ENCODE data around the gene IL17B.

IL17B gene

DNA sequence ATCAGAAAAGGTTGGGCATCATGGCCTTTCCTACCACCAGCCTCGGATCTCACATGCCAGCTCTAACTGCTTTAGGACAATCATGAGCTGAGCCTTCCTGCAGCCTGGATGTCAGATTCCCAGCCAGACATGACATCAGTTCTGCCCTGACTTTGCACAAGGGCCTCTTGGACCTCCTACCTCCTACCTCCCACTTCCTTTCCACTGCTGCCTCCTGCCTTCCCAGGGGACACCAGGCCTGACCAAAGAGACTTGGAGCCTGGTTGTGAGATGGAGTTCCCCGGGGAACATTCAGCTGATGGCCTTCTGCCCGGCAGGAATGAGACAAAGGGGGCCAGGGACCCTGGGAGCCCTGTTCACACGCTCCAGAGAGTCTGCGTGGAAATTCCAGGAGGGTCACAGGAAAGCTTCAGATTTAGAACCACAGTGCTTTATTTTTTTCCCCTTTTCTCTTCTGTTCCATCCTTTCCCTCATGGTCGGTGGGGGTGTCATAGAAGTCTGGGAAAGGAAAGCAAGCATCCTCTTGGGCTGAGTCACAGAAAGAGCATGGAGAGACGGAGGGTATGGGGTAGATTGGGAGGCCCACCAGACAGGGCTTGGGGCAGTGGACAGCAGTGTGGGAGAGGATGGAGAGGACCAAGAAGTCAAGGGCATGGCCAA, 35.4 kb upstream of the IL17B start:
- TF ChIP-seq, protein P1, sequence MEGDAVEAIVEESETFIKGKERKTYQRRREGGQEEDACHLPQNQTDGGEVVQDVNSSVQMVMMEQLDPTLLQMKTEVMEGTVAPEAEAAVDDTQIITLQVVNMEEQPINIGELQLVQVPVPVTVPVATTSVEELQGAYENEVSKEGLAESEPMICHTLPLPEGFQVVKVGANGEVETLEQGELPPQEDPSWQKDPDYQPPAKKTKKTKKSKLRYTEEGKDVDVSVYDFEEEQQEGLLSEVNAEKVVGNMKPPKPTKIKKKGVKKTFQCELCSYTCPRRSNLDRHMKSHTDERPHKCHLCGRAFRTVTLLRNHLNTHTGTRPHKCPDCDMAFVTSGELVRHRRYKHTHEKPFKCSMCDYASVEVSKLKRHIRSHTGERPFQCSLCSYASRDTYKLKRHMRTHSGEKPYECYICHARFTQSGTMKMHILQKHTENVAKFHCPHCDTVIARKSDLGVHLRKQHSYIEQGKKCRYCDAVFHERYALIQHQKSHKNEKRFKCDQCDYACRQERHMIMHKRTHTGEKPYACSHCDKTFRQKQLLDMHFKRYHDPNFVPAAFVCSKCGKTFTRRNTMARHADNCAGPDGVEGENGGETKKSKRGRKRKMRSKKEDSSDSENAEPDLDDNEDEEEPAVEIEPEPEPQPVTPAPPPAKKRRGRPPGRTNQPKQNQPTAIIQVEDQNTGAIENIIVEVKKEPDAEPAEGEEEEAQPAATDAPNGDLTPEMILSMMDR (IDR thresholded peaks at IDR 0.05; ENCODE audit: low read depth, low read length) = no peak
- H3K4me3 ChIP-seq (replicated peaks in 1 of 2; ENCODE audit: low read depth in 2 of 2, low read length in 2 of 2) = no peak overlapping the region
- DNase-seq (ENCODE audit: low read depth in 2 of 2) = peak; percentile 89 to 93

DNA sequence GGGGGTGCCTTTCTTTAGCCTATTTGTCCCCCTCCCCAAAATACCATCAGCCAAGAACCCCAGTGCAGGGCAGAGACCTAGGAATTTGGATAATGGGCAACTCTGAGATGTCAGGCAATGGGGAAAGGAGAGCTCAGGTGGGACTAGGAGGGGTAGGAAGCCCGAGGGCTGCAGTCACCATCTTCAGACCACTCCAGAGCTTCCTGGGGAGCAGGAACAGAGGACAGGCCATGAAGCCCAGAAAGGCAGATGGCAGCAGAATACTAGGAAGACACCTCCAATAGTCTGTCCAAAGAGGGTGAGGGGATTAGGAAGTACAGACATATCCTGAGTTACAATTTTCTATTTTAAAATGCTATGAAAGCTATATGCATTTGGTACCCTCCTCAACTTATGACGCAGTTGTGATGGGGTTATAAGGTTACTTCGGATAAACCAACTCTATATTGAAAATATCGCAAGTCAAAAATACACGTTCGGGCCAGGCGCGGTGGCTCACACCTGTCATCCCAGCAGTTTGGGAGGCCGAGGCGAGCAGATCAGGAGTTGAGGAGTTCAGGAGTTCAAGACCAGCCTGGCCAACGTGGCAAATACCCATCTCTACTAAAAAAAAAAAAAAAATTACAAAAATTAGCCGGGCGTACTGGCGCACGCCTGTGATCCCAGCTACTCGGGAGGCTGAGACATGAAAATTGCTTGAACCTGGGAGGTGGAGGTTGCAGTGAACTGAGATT, 34.6 kb upstream of the IL17B start:
- H3K4me3 ChIP-seq (replicated peaks in 1 of 2; ENCODE audit: low read depth in 2 of 2, low read length in 2 of 2) = no peak overlapping the region
- TF ChIP-seq, protein P1 (IDR thresholded peaks at IDR 0.05; ENCODE audit: low read depth, low read length) = no peak
- peak in 1 of 2 donors; percentile 13 for DNase-seq (ENCODE audit: low read depth in 2 of 2)

DNA sequence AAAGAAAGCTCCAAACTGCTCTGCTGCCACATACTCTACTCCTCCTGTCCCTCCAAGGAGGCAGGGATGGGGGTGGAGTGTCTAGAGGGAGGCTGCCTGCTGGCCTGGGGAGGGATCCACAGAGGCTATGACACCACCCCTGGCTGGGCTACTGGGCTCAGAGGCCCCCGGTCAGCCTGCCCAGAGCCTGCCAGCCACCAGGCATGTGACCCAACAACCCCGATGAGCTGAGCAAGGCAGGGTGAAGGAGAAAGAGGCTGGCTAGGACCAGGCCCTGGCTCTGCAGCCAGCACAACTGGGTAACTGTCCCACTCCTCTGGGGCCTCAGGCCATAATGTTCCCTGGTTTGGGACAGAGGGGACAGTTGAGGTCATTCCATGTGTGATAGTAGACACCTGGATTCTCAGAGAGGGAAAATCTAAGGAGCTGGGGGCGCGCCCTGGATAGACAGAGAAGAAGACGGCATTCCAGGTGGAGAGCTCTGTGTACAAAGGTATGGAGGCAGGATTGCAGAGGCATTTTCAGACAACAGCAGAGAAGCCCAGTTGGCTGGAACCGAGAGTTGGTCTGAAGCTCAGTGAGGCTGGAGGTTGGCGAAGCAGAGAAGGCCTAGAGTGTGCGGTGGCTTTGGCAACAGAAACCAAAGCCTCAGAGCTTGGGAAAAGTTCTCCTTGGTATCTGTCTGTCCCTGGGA, 33.8 kb upstream of the IL17B start:
- H3K4me3 ChIP-seq (replicated peaks in 1 of 2; ENCODE audit: low read depth in 2 of 2, low read length in 2 of 2) = no peak overlapping the region
- TF ChIP-seq, protein P1 (IDR thresholded peaks at IDR 0.05; ENCODE audit: low read depth, low read length) = no peak
- DNase-seq (ENCODE audit: low read depth in 2 of 2) = peak in 1 of 2 donors; percentile 45

DNA sequence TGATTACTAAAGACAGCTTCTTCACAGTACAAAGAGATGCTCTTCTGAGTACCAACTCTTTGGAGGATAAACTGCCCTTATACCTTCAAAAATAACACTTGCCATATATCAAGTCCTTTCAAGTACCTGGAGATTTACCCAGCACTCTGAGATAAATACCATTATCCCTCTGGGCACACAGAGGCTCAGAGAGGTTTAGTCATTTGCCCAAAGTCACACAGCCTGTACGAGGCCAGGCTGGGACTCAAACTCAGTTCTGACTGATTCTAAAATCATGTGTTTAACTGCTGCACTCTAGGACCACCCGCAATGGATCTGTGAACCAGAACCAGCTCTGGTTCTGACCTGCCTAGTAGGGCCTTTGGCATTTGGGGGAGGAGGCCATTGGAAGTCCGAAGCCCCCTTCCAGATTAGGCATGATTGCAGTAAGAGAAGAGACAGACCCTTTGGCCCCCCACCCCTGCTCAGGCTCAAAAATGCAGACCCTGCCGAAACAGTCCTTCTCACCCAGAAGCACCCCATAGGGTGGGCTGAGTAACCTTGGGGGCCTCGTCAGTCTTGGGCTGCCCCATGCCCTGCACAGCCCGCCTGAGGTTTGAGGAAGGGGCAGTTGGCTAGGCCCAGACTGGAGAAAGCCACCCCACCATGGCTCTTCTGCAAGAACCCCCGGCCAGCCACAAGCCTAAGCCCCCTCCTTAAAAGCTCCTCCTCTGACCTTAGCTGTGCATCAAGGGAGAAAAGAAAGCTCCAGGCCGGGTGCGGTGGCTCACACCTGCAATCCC, 32.8 kb upstream of the IL17B start:
- TF ChIP-seq, protein P1 (IDR thresholded peaks at IDR 0.05; ENCODE audit: low read depth, low read length) = no peak
- DNase-seq (ENCODE audit: low read depth in 2 of 2) = peak in 1 of 2 donors; percentile 6
- H3K4me3 ChIP-seq (replicated peaks in 1 of 2; ENCODE audit: low read depth in 2 of 2, low read length in 2 of 2) = no peak overlapping the region

DNA sequence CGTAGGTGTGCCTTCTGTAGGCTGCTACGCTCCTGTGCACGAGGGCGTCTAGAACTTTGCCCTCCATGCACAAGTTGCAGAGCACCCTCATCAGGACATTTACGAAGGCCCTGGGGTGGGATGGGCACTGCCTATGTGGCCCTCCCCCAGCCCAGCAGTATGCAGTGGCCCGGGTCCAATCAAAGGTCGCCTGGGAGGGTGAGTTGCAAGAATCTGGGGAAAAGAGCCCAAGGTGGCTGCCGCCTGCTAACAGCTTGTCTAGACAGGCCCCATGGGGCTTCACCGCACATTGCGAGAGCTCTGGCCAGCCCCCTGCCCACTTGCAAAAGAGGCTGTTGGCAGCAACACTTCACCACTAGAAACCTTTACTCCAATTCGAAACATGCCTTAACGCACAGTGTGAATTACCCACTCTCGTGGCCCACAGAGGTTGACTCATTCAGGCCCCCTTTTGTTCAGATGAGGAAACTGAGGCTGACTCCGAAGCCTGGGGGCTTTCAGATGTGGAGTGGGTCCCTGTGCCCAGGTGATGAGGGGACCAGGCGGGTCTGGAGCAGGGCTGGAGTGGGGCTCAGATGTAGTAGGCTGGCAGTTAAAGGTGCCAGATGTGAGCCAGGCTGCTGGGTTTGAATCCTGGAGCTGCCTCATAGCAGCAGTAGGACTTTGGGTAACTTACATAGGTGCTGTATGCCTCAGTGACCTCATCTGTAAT, 31.8 kb upstream of the IL17B start:
- peak; percentile 44 to 56 for DNase-seq (ENCODE audit: low read depth in 2 of 2)

More for the DNA sequence above, 31.8 kb upstream of the IL17B start:
- TF ChIP-seq, protein P1 (IDR thresholded peaks at IDR 0.05; ENCODE audit: low read depth, low read length) = no peak
- peak overlapping the region in 1 of 2 donors; percentile 62 for H3K4me3 ChIP-seq (replicated peaks in 1 of 2; ENCODE audit: low read depth in 2 of 2, low read length in 2 of 2)
